ENCODE measurements around the gene SARDH. TPM values are rescaled to one million over a fixed set of nuclear protein-coding genes. Genes with fewer than 3 reads are reported as not detected.
"Not testable (repeated sequence)": the region's sequence is repeated elsewhere in the genome, so short reads cannot be mapped to it uniquely, and the experiment has no call there.

SARDH gene
- total RNA-seq, 2 donors from 2014 or later = 0.36 to 0.38 TPM

- no peaks in the 10 kb centered on the region for H3K27me3 Mint-ChIP-seq
- H3K36me3 Mint-ChIP-seq = no peaks in the 10 kb centered on the region
- H3K4me3 Mint-ChIP-seq = no peak overlapping the region
- no peak overlapping the region for H3K27ac Mint-ChIP-seq
- no peaks in the 10 kb centered on the region for H3K4me1 Mint-ChIP-seq (ENCODE audit: low read depth in 2 of 2)
- H3K9me3 Mint-ChIP-seq = no peaks in the 10 kb centered on the region
- ATAC-seq (no peak), DNase-seq (ENCODE audit: low spot score) (no peak)
Observed at GRCh38 chr9:133684121-133684935, 53.8 kb downstream of the SARDH start.

GRCh38 chr9:133683586-133684120, 54.5 kb downstream of the SARDH start:
- Mint-ChIP-seq H3K9me3 (no peaks in the 10 kb centered on the region), H3K36me3 (no peaks in the 10 kb centered on the region), H3K4me1 (ENCODE audit: low read depth in 2 of 2) (no peaks in the 10 kb centered on the region), H3K27ac (no peak overlapping the region), H3K4me3 (no peak overlapping the region), H3K27me3 (no peaks in the 10 kb centered on the region)
- DNase-seq (ENCODE audit: low spot score) (no peak), ATAC-seq (peak; percentile 16 to 45)

GRCh38 chr9:133682818-133683585, 55.1 kb downstream of the SARDH start:
- H3K9me3 Mint-ChIP-seq = no peaks in the 10 kb centered on the region
- DNase-seq (ENCODE audit: low spot score) (no peak), ATAC-seq (no peak)
- H3K36me3 Mint-ChIP-seq = no peaks in the 10 kb centered on the region
- no peak overlapping the region for H3K27ac Mint-ChIP-seq
- H3K27me3 Mint-ChIP-seq = no peaks in the 10 kb centered on the region
- no peak overlapping the region for H3K4me3 Mint-ChIP-seq
- H3K4me1 Mint-ChIP-seq (ENCODE audit: low read depth in 2 of 2) = no peaks in the 10 kb centered on the region

GRCh38 chr9:133681658-133682306, 56.4 kb downstream of the SARDH start:
- Mint-ChIP-seq H3K36me3 (no peaks in the 10 kb centered on the region), H3K4me1 (ENCODE audit: low read depth in 2 of 2) (no peaks in the 10 kb centered on the region), H3K27me3 (no peaks in the 10 kb centered on the region), H3K4me3 (no peak overlapping the region), H3K9me3 (no peaks in the 10 kb centered on the region), H3K27ac (no peak overlapping the region)
- DNase-seq (ENCODE audit: low spot score) = no peak
- ATAC-seq = no peak

- Mint-ChIP-seq H3K4me1 (ENCODE audit: low read depth in 2 of 2) (peaks cover 0 to 3% of the 10 kb centered on the region in 2 donors), H3K4me3 (no peak overlapping the region), H3K9me3 (no peaks in the 10 kb centered on the region), H3K36me3 (no peaks in the 10 kb centered on the region), H3K27me3 (peaks cover 0 to 3% of the 10 kb centered on the region in 2 donors), H3K27ac (no peak overlapping the region)
- DNase-seq (ENCODE audit: low spot score) (no peak), ATAC-seq (no peak)
Observed at GRCh38 chr9:133680976-133681657, 57.0 kb downstream of the SARDH start.

GRCh38 chr9:133680250-133680975, 57.7 kb downstream of the SARDH start:
- no peaks in the 10 kb centered on the region for H3K36me3 Mint-ChIP-seq
- H3K27ac Mint-ChIP-seq = no peak overlapping the region
- H3K4me3 Mint-ChIP-seq = no peak overlapping the region
- ATAC-seq (no peak), DNase-seq (ENCODE audit: low spot score) (no peak)
- no peaks in the 10 kb centered on the region for H3K9me3 Mint-ChIP-seq
- H3K4me1 Mint-ChIP-seq (ENCODE audit: low read depth in 2 of 2) = peaks cover 0 to 3% of the 10 kb centered on the region in 2 donors
- peaks cover 0 to 3% of the 10 kb centered on the region in 2 donors for H3K27me3 Mint-ChIP-seq

DNA sequence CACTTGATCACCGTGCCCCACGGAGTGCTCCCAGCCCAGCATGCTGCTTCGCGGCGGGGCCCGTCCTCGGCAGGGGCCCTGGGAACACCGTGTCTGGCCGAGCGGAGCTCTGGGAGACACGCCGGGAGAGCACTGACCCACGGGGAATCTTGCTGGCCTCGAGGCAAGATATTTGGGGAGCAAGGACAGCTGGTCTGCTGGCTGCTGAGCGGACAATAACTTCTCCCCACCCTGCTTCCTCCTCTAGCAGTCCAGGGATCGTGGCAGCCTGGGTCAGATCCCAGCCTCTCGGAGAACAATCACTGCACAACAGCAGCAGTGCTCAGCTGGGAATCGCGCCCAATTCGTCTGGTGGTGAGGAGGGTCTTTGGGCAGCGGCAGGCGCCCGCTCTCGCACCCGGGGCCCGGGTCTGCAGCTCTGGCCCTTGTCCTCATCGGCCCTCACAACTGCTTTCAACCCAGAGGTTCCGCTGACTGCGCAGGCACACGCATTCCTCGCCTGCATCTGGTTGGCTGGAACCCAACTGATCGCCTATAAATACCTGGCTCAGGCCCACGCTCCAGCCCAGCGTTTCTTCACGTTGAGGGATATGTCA, 58.6 kb downstream of the SARDH start:
- ATAC-seq = no peak
- DNase-seq (ENCODE audit: low spot score) = no peak
- Mint-ChIP-seq H3K4me1 (ENCODE audit: low read depth in 2 of 2) (peaks cover 0 to 3% of the 10 kb centered on the region in 2 donors), H3K9me3 (no peaks in the 10 kb centered on the region), H3K4me3 (no peak overlapping the region), H3K27ac (no peak overlapping the region), H3K36me3 (no peaks in the 10 kb centered on the region), H3K27me3 (peaks cover 0 to 3% of the 10 kb centered on the region in 2 donors)

DNA sequence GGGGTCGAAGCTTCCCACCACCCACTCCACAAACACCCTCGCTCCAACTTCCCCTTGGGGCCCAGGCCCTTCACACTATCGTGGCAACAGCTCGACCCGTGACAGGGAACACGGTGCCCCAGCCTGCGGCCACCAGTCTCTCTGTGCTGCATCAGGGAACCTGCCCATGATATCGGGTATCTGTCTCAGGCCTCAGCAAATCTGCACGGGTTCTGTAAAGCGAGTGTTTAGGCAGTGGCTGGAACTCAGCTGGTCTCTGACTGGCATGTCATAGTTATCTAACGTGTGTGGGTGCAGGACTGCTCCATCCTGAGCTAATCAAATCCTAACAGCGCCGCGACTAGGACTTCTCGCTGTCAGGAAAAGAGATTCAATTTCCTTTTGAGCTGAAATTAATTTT, 59.1 kb downstream of the SARDH start:
- H3K4me1 Mint-ChIP-seq (ENCODE audit: low read depth in 2 of 2) = peaks cover 0 to 3% of the 10 kb centered on the region in 2 donors
- no peaks in the 10 kb centered on the region for H3K9me3 Mint-ChIP-seq
- no peak for ATAC-seq
- H3K4me3 Mint-ChIP-seq = no peak overlapping the region
- H3K36me3 Mint-ChIP-seq = no peaks in the 10 kb centered on the region
- no peak overlapping the region for H3K27ac Mint-ChIP-seq
- DNase-seq (ENCODE audit: low spot score) = no peak
- peaks cover 0 to 3% of the 10 kb centered on the region in 2 donors for H3K27me3 Mint-ChIP-seq

DNA sequence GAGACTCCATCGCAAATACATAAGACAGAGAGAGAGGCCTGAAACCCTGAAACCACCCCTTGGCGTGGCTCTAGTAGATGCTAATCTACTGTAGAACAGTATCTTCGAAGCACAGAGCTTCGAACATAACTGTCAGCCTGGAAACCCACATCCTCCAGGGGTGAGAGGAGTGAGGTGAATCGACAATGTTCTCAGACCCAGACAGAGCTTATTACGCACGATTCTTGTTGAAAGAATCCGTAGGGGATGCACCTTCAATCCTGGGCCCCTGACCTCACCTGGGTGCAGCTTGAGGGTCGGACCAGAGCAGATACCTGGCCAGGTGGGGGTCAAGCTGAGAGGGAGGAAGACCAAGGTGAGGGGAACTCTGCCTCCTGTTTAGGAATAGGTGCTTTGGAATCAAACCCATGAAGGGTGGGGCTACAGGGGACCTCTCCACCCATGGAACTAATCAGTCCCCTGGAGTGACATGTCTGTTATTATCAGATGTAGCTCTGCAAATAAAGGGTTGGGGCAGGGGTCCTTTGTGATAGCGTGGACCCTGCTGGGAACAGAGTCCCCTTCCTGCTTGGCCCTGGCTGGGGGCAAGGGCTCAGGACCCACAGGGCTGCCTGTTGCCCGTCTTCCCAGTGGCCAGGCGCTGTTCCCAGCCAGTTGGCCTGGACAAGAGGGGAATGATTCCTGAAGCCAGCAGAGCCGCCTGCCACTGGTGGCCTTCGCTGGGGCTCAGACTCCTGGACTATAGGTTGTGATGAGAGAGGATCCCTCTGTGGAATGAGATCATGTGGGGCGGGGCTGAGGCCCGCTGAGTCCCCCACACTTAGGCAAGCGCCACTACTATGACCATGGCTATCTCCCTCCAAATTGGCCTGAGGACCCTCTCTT, 60.8 kb downstream of the SARDH start:
- Mint-ChIP-seq H3K4me1 (ENCODE audit: low read depth in 2 of 2) (peaks cover 0 to 3% of the 10 kb centered on the region in 2 donors), H3K4me3 (no peak overlapping the region), H3K9me3 (no peaks in the 10 kb centered on the region), H3K36me3 (no peaks in the 10 kb centered on the region), H3K27ac (no peak overlapping the region), H3K27me3 (peaks cover 0 to 3% of the 10 kb centered on the region in 2 donors)
- ATAC-seq (peak; percentile 18 to 43), DNase-seq (ENCODE audit: low spot score) (no peak)

DNA sequence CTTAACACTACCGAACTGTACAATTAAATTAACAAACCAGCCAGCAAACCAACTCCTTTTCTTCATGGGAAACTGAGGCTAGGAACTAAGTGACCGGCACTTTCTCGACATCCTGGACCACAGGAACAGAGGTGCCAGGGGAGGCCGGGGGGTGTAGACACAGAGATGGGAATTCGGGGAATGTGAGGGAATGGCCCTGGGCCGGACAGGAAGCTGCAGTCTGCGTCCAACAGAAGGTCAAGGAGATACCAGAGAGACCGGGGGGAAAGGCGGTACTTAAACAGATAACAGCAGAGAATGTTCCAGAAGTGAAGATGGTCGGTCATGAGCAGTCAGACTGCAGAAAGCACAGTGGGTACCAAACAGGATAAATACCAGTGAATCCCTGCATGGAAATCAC, 61.7 kb downstream of the SARDH start:
- Mint-ChIP-seq H3K9me3 (no peaks in the 10 kb centered on the region), H3K4me1 (ENCODE audit: low read depth in 2 of 2) (peaks cover 0 to 3% of the 10 kb centered on the region in 2 donors), H3K36me3 (no peaks in the 10 kb centered on the region), H3K4me3 (no peak overlapping the region), H3K27me3 (peaks cover 0 to 3% of the 10 kb centered on the region in 2 donors), H3K27ac (no peak overlapping the region)
- ATAC-seq (no peak), DNase-seq (ENCODE audit: low spot score) (no peak)

GRCh38 chr9:133675796-133676195, 62.4 kb downstream of the SARDH start:
- not testable (repeated sequence) for DNase-seq (ENCODE audit: low spot score); ATAC-seq; H3K36me3 Mint-ChIP-seq; H3K27ac Mint-ChIP-seq; H3K4me3 Mint-ChIP-seq; H3K9me3 Mint-ChIP-seq; H3K27me3 Mint-ChIP-seq; H3K4me1 Mint-ChIP-seq (ENCODE audit: low read depth in 2 of 2)

GRCh38 chr9:133674091-133674490, 64.1 kb downstream of the SARDH start:
- DNase-seq (ENCODE audit: low spot score) = no peak
- ATAC-seq = no peak
- peaks cover 0 to 3% of the 10 kb centered on the region in 2 donors for H3K4me1 Mint-ChIP-seq (ENCODE audit: low read depth in 2 of 2)
- H3K36me3 Mint-ChIP-seq = no peaks in the 10 kb centered on the region
- no peak overlapping the region for H3K27ac Mint-ChIP-seq
- H3K27me3 Mint-ChIP-seq = peaks cover 0 to 3% of the 10 kb centered on the region in 2 donors
- H3K9me3 Mint-ChIP-seq = no peaks in the 10 kb centered on the region
- no peak overlapping the region for H3K4me3 Mint-ChIP-seq

All from natural killer cell treated with Interleukin-12 subunit alpha and Interleukin-12 subunit beta and Interleukin-15 and Interleukin-18, amount 100 ng/mL, for 72 hours (primary cell).